SHP77 treated with DMSO at 0.1 percent for 48 hours (cell line): ENCODE results near the gene ATP1A4.

Experiments used
- DNase-seq: peaks from one replicate; lab custom pipeline; 2025; lab: John Stamatoyannopoulos, UW

The ATP1A4 gene

GRCh38 chr1:160146107-160146506, 5.3 kb upstream of the ATP1A4 start:
- DNase-seq = no peak

DNA sequence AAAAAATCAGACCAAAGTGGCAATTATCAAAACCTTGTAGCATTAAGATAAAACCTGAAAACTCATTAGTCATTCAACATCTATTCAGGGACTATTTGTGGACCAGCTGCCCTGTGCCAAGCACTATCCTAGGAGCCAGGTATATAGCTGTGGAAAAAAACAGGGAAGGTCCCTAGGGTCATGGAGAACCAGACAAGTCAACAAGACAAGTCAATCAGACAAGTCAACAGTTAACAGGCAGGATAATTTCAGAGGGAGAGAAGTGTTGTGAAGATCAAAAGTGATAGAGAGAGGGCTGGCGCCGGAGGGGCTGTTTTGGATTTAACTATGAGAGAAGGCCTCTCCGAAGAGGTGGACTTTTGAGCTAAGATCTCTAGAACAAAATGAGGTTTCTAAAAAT, 3.3 kb upstream of the ATP1A4 start:
- DNase-seq = no peak

- no peak for DNase-seq
These were observed 2.2 kb upstream of the ATP1A4 start for GRCh38 chr1:160149233-160149632.

GRCh38 chr1:160149716-160150115, 1.7 kb upstream of the ATP1A4 start:
- no peak for DNase-seq

- DNase-seq = no peak
These were observed 3.4 kb downstream of the ATP1A4 start for GRCh38 chr1:160154790-160155189.

DNA sequence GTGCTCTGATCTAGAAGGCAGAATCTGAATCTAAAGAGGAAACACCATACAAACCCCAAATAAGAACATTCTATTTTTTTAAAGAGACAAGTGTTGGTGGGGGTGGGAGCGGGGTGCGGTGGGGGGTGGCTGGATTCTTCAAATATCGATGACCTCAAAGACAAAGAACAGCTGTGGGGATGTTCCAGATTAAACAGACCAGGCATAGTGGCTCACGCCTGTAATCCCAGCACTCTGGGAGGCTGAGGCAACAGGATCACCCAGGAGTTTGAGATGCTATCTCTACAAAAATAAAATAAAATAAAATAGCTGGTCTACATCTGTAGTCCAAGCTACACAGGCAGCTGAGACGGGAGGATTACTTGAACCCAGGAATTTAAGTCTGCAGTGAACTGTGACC, 5.0 kb downstream of the ATP1A4 start:
- DNase-seq = no peak

- DNase-seq = no peak
These were observed 5.8 kb downstream of the ATP1A4 start for GRCh38 chr1:160157174-160157573.

GRCh38 chr1:160158031-160158430, 6.6 kb downstream of the ATP1A4 start:
- DNase-seq = no peak

- DNase-seq = no peak
These were observed 7.1 kb downstream of the ATP1A4 start for GRCh38 chr1:160158534-160158933.

- no peak for DNase-seq
These were observed 8.4 kb downstream of the ATP1A4 start for GRCh38 chr1:160159846-160160245.

DNA sequence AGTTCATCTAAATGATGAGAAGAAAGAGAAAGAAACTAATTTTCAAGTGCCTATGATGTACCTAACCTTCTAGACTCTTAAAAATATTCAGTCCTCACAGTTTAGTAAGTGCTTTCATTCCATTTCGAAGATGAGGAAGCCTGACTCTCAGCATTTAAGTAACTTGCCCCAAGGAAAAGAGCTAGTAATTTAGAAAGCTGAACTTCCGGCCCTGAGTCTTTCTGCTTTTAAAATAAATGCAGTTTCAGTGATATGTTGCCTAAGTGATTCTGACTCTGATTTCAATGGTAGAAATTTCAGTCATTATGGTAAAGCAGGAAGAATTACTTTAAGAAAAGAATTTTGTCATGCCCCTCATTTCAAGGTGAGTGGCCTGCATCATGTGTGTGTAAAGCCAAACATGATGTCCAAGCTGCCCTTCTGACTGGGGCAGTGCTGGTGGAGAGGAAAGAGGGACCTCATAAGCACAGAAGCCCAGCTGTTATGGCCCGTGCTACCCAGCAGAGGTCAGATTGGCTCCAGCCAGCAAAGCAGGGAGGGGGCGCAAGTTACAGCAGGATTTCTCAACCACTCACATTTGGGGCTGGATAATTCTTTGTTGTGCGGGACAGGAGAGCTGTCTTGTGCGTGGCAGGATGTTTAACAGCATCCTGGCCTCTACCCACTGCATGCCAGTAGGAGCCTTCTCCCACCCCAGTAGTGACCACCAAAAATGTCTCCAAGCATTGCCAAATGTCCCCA, 10.7 kb downstream of the ATP1A4 start:
- DNase-seq = no peak

DNA sequence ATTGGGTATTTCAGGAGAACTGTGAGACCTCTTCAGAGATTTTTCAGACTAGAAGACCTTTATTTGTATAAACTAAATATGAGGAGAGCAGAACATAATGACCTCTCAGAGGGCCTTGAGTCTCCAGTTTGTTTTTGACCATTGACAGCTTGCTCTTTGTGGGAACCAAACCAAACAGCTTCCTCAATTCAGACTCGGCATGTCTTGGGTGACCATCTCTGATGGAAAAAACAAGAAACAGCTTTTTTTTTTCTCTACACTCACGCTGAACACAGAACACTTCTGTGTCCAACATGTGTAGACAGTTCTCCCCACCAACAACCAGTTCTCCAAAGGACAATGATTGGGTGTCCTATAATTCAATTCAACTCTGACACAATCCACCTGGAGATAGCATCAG, 11.5 kb downstream of the ATP1A4 start:
- no peak for DNase-seq

DNA sequence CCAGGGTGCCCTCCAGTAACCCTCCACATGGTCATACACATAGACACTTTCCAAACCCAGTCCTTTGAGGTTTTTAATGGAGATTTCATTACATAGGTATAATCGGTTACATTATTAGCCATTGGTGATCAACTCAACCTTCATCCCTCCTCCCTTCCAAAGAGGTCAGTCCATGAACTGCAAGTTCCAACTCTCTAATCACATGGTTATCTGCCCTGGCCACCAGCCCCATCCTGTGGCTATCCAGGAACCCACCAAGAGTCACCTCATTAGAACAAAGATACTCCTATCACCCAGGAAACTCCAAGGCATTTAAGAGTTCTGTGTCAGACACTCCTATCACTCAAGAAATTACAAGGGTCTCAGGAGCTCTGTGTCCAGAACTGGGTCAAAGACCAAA, 12.2 kb downstream of the ATP1A4 start:
- DNase-seq = no peak

- no peak for DNase-seq
These were observed 12.7 kb downstream of the ATP1A4 start for GRCh38 chr1:160164121-160164520.

DNA sequence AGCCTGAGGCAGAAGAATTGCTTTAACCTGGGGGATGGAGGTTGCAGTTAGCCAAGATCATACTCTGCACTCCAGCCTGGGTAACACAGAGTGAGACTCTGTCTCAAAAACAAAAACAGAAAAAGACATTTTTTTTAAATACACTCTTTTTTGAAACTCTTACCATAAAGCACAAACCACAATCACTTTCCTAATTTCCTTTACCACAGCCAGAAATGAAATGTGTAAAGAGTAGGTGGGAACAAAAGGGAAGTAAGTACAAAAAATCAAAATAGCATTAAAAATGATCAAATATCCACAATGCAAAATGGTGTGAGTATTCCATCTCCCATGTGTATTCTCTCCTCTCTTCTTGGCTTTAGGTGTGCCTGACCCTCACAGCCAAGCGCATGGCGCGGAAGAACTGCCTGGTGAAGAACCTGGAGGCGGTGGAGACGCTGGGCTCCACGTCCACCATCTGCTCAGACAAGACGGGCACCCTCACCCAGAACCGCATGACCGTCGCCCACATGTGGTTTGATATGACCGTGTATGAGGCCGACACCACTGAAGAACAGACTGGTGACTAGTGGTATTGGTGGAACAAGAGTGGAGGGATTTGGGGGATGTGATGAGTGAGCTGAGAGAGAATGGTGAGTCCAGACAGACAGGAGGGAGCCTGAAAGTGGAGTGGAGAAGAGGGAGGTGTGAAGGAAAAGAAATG, 14.9 kb downstream of the ATP1A4 start:
- DNase-seq = no peak

DNA sequence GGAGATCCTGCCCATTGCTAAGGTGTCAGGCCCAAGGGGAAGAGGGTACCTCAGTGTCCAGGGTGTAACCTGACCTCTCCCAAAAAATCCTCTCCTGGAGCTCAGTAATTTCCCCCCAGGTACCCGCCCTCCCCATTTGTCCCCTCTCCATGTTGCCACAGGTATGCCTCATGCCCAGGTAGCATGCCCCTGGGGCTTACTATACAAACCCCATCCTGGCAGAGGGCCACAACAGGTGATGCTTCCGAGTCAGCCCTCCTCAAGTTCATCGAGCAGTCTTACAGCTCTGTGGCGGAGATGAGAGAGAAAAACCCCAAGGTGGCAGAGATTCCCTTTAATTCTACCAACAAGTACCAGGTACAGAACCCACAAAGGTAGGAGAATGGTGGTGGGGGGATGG, 15.7 kb downstream of the ATP1A4 start:
- DNase-seq = no peak

- DNase-seq = no peak
These were observed 16.2 kb downstream of the ATP1A4 start for GRCh38 chr1:160167580-160167979.

DNA sequence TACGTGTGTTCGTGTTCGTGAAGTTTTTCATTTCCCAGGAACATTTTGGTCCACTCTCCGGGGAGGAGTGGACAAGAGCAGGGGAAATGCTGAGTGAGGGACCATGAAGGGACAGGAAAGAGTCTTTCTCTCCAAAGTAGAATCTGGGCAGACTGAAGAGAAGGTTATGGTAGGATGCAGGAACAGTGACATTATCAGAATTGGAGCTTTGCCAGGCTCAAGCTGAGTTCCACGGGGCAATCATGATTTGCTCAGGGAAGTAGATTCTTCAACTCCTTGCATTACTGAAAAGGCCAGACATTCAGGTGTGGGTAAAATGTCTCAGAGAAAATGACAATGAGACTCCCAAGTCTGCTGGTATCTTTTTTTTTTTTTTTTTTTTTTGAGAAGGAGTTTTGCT, 16.6 kb downstream of the ATP1A4 start:
- no peak for DNase-seq

DNA sequence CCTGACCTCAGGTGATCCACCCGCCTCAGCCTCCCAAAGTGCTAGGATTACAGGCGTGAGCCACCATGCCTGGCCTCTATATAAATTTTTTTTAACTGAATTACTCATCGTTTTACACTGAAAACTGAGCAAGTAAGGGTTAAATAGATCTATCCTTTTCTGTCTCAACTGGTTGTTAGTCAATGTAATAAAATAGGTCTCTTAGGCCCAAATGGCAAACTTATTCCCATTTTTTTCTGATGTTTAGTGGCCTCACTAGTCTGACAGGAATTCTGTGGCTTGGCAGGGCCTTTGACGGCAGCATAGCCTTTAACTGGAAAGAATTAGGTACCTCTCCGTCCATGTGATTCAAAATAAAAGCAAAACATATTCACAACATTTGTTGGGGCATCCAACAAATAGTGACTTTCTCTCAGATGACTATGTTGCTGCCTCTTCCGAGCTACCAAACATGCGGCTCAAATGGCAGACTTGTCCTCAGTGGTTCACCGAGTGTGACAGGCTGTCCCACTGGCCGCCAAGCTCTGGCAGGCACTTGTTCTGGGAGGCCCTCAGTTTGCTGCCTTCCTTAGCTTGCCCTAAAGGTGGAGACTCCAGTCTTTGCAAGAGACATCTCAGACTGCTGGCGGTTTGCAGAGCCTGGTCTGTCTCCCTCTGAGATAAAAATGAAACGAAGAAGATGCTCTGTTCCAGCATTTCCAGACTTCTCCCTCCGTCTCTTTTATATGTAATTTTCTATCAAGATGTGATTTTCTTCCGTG, 17.4 kb downstream of the ATP1A4 start:
- DNase-seq = no peak

DNA sequence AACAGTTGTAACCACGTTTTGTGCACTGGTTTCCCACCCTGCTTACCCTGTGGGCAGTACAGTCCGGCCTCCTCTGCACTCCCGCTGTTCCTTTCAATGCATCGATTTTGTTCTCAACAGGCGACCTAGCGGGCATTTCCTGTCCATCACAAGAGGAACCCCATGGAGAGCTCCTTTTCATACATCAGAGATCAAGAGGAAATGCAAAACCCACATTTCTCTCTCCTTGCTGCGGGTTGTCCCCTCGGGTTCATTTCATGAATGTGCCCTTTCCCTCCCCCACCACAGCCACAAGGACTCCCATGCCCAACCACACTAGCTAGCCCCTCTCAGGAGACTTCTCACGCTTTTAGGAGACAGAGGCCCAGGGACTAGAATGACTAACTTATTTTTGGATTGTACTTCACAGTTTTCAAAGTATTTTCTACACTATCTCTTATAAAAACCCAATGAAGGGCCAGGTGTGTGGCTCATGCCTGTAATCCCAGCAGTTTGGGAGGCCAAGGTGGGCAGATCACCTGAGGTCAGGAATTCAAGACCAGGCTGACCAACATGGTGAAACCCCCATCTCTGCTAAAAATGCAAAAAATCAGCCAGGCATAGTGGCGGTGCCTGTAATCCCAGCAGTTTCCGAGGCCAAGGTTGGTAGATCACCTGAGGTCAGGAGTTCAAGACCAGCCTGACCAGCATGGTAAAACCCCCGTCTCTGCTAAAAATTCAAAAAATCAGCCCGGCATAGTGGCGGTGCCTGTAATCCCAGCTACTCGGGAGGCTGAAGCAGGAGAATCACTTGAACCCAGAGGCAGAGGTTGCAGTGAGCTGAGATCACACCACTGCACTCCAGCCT, 18.4 kb downstream of the ATP1A4 start:
- no peak for DNase-seq

DNA sequence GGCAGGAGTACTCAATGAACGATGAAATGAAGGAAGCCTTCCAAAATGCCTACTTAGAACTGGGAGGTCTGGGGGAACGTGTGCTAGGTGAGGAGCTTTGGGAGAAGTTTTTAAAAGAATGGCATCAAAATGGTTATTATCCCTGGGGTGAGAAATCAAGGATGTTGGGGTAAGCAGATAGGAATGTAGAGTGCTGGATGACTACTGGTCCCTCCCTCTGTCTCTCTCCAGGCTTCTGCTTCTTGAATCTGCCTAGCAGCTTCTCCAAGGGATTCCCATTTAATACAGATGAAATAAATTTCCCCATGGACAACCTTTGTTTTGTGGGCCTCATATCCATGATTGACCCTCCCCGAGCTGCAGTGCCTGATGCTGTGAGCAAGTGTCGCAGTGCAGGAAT, 20.0 kb downstream of the ATP1A4 start:
- no peak for DNase-seq

DNA sequence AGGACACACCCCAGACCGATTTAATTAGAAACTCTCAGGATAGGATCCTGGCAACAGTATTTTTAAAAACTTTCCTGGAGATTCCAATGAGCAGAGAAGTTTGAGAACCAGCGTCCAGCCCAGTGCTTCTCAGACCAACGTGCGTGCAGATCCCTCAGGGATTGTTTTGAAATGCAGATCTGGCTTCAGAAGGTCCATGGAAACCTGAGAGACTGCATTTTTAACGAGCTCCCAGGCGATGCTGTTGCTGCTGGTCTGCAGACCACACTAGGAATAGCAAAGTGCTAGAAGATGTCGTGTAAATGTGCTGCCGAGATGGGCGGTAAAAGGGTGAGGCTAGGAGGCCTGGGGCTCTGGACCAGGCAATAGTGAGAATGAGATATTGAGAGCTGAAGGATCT, 20.6 kb downstream of the ATP1A4 start:
- DNase-seq = no peak
